GM12892 (cell line): ENCODE measurements around the gene PRKCQ.

Experiments used
- POLR2A ChIP-seq: IDR thresholded peaks from 2 replicates; pipeline ENCODE4 v1.6.1; 2011; ENCODE audit warnings: low read depth, low read length, control low read depth
- TAF1 ChIP-seq: IDR thresholded peaks from 2 replicates; pipeline ENCODE4 v1.6.1; 2011; ENCODE audit warnings: low read depth, mild to moderate bottlenecking, control low read depth, low read length, borderline replicate concordance

GRCh38 chr10:6382081-6382480, 198.0 kb downstream of the PRKCQ start:
- TF ChIP-seq POLR2A (no peak), TAF1 (no peak)
